ENCODE measurements around the gene MYB. TPM values are rescaled to one million over a fixed set of nuclear protein-coding genes. Genes with fewer than 3 reads are reported as not detected.
A peak's percentile ranks its signal among the peaks of the same experiment; 100 is the strongest.
"Not testable (repeated sequence)": the region's sequence is repeated elsewhere in the genome, so short reads cannot be mapped to it uniquely, and the experiment has no call there.

The MYB gene
- polyA plus RNA-seq, 1 experiment: 0.10 TPM

DNA sequence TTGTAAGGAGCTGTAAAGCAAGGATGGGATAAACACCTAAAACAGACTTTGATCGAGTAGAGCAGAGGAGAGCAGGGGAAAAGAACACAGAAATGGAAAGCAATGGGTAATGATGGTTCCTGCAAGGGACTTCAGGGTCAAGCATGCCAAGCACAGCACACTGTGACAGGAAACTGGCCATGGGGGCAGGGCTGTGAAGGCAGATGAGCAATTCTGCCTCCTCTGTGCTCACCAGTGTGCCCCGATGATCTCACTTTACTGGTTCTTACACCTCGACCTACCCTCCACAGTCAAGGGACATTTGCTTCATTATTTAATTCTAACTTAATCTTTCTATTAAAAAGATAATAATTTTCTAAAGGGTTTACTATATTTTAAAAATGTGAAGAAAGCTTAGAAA is 21.6 kb upstream of the MYB start:
- CTCF ChIA-PET: no interaction called here
- Histone ChIP-seq H3K4me3 (ENCODE audit: low read depth, low read length) (no peak overlapping the region), H3K9me3 (ENCODE audit: control insufficient read depth, insufficient read depth, low read length) (no peaks in the 10 kb centered on the region), H3K27me3 (ENCODE audit: control insufficient read depth, insufficient read depth, low read length) (peaks cover 4% of the 10 kb centered on the region), H3K27ac (ENCODE audit: low read depth, low read length) (no peak overlapping the region)
- DNase-seq (ENCODE audit: low read depth, low spot score): no peak
- TF ChIP-seq, protein P1, sequence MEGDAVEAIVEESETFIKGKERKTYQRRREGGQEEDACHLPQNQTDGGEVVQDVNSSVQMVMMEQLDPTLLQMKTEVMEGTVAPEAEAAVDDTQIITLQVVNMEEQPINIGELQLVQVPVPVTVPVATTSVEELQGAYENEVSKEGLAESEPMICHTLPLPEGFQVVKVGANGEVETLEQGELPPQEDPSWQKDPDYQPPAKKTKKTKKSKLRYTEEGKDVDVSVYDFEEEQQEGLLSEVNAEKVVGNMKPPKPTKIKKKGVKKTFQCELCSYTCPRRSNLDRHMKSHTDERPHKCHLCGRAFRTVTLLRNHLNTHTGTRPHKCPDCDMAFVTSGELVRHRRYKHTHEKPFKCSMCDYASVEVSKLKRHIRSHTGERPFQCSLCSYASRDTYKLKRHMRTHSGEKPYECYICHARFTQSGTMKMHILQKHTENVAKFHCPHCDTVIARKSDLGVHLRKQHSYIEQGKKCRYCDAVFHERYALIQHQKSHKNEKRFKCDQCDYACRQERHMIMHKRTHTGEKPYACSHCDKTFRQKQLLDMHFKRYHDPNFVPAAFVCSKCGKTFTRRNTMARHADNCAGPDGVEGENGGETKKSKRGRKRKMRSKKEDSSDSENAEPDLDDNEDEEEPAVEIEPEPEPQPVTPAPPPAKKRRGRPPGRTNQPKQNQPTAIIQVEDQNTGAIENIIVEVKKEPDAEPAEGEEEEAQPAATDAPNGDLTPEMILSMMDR (IDR thresholded peaks at IDR 0.05; ENCODE audit: low read depth, low read length): no peak
- POLR2A ChIA-PET: interaction anchor here (0.7 kb wide), 1 partner anchor 22 kb away, joined by 3 read pairs; no protein-coding TSS in a partner anchor

DNA sequence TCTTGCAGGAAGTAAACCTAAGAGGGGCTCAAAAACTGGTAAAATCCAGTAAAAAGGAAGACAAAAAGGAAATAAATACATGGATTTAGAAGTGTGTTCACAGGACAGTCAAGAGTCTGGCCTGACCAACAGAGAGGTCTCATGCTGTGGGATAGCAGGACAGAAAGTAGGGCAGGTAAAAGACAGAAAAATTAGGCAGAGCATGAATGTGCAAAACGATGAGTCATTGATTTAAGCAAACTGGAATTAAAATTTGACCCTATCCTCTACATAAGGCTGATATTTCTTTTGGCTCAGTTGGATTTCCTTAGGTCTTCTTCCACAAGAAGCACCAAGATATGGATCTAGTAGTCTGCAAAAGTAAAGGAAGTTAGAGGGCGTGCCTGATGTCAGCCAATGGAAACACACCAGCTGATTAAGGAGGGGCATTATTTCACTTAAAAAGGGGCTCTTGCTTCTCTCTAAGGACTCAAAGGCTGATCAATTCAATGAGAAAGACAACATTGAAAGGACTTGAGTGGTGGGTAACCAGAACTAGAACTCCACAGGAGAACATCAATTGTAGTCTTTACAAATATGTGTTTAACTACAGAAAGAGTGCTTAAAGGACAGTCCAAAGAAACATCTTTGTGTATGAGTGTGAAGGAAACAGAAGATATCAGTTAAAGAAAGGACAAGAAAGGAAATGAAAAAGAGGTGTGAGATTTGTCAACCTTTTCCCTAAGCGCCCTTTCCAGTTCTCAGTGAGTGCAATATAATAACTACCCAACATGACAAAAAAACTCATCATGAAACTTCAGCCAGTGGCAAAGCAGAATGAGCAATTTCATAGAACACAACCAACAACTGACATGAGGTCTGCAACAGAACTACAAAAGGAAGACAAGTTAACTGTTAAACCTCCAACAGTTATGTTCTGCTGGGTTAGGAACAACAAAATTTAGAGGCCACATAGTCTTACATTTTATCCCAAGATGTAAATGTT is 19.4 kb upstream of the MYB start:
- DNase-seq (ENCODE audit: low read depth, low spot score): no peak
- ChIA-PET CTCF (interaction anchor here (0.9 to 1.6 kb wide), 4 partner anchors 17 to 39 kb away, joined by 3 to 6 read pairs (median 4); no protein-coding TSS in a partner anchor), POLR2A (no interaction called here)
- Histone ChIP-seq H3K27ac (ENCODE audit: low read depth, low read length) (no peak overlapping the region), H3K27me3 (ENCODE audit: control insufficient read depth, insufficient read depth, low read length) (peaks cover 4% of the 10 kb centered on the region), H3K9me3 (ENCODE audit: control insufficient read depth, insufficient read depth, low read length) (no peaks in the 10 kb centered on the region), H3K4me3 (ENCODE audit: low read depth, low read length) (no peak overlapping the region)
- TF ChIP-seq, protein P1 (IDR thresholded peaks at IDR 0.05; ENCODE audit: low read depth, low read length): no peak

DNA sequence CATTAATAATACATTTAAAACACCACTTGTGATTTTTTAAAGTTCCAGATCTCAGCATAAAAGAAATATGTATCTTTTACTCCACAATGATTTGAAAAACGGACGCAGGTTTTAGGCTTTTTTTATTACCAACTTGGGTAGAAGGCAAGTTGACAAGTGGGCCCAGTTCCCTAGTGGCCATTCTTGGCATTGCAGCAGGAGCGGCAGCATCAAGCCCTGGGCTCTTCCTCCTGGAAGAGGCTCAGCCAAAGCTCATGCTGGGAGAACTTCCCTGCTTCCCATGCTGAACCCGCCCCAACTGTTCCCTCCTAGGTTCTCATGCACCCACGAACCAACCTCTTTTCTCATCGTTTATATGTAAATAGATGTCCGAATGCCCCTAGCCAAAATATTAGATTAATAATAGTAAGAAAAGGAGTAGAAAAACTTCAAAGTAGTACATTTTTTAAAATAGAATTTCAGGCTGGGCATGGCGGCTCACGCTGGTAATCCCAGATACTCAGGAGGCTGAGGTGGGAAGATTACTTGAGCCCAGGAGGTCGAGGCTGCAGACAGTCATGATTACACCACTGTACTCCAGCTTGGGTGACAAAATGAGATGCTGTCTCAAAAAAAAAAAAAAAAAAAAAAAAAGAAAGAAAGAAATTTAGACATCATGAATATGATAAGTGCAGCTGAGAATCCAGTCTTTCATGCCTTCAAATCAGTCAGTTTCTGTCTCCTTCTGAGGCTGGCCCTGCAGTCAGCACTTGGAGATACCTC is 18.2 kb upstream of the MYB start:
- H3K4me3 ChIP-seq (ENCODE audit: low read depth, low read length): no peak overlapping the region
- ChIA-PET POLR2A (no interaction called here), CTCF (interaction anchor here (0.6 to 1.6 kb wide), 7 partner anchors 12 to 1393 kb away, joined by 3 to 6 read pairs (median 3); no protein-coding TSS in a partner anchor)
- no peaks in the 10 kb centered on the region for H3K9me3 ChIP-seq (ENCODE audit: control insufficient read depth, insufficient read depth, low read length)
- TF ChIP-seq, protein P1 (IDR thresholded peaks at IDR 0.05; ENCODE audit: low read depth, low read length): peak; percentile 76
- H3K27me3 ChIP-seq (ENCODE audit: control insufficient read depth, insufficient read depth, low read length): no peaks in the 10 kb centered on the region
- DNase-seq (ENCODE audit: low read depth, low spot score): no peak
- H3K27ac ChIP-seq (ENCODE audit: low read depth, low read length): no peak overlapping the region

DNA sequence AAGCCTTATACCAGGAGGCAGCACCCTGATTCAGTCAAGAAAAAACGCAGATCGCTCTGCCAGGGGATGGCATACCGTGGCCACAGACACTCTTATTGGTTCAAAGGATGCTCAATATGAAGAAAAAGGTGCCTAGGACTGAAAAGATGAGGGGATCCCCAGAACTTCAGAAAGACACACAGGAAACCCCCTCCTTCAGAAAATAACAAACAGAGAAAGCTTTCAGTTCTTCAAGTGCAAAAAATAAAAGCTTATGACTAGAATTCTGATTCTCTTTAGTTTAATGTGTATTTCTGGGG is 17.7 kb upstream of the MYB start:
- POLR2A ChIA-PET: no interaction called here
- H3K4me3 ChIP-seq (ENCODE audit: low read depth, low read length): no peak overlapping the region
- no peaks in the 10 kb centered on the region for H3K27me3 ChIP-seq (ENCODE audit: control insufficient read depth, insufficient read depth, low read length)
- no peaks in the 10 kb centered on the region for H3K9me3 ChIP-seq (ENCODE audit: control insufficient read depth, insufficient read depth, low read length)
- H3K27ac ChIP-seq (ENCODE audit: low read depth, low read length): no peak overlapping the region
- TF ChIP-seq, protein P1 (IDR thresholded peaks at IDR 0.05; ENCODE audit: low read depth, low read length): no peak
- CTCF ChIA-PET: interaction anchor here (0.6 to 0.7 kb wide), 2 partner anchors 29 to 1392 kb away, joined by 3 to 5 read pairs; no protein-coding TSS in a partner anchor
- DNase-seq (ENCODE audit: low read depth, low spot score): no peak

DNA sequence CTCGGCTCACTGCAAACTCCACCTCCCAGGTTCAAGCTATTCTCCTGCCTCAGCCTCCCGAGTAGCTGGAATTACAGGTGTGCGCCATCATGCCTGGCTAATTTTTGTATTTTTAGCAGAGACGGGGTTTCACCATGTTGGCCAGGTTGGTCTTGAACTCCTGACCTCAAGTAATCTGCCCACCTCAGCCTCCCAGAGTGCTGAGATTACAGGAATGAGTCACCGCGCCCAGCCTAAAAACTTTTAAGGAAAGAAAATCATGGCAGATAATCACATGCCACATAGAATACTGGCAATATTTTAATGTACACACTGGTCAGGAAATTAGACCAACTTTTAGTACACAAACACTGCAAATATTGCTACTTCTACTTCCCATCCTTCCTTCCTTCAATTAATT is 16.7 kb upstream of the MYB start:
- H3K27me3 ChIP-seq (ENCODE audit: control insufficient read depth, insufficient read depth, low read length); H3K9me3 ChIP-seq (ENCODE audit: control insufficient read depth, insufficient read depth, low read length); DNase-seq (ENCODE audit: low read depth, low spot score); H3K27ac ChIP-seq (ENCODE audit: low read depth, low read length); POLR2A ChIA-PET; CTCF ChIA-PET; H3K4me3 ChIP-seq (ENCODE audit: low read depth, low read length): not testable (repeated sequence)

Measured in AG04450 (cell line).